Sigmoid colon (tissue), 7 donors: Measurements from ENCODE around the gene SREBF1. TPM values are rescaled to one million over a fixed set of nuclear protein-coding genes. Genes with fewer than 3 reads are reported as not detected.

Source experiments
- DNase-seq: peaks from one replicate; pipeline ENCODE4 v3.0.0-alpha.2; 2019
- H3K27ac ChIP-seq, 4 donors: fragments of 200-600 bp; sonication (generic); one replicate each; pipeline ENCODE4 v1.5.1; 2016 to 2019; ENCODE audit warnings: mild to moderate bottlenecking in 1 of 4
- H3K27me3 ChIP-seq, 3 donors: fragments of 200-600 bp; sonication (generic); one replicate each; pipeline ENCODE4 v1.5.1; 2019; ENCODE audit warnings: mild to moderate bottlenecking in 1 of 3
- H3K36me3 ChIP-seq, 4 donors: fragments of 200-600 bp; sonication (generic); one replicate each; pipeline ENCODE4 v1.5.1; 2016 to 2019
- H3K4me1 ChIP-seq, 4 donors: fragments of 200-600 bp; sonication (generic); one replicate each; pipeline ENCODE4 v1.5.1; 2017 to 2019
- H3K4me3 ChIP-seq, 4 donors: fragments of 200-600 bp; sonication (generic); one replicate each; pipeline ENCODE4 v1.5.1; 2017 to 2019; ENCODE audit warnings: mild to moderate bottlenecking in 2 of 4, moderate library complexity in 1 of 4
- H3K9me3 ChIP-seq, 4 donors: fragments of 200-600 bp in 3 of 4; sonication (generic) in 3 of 4; one replicate each; pipeline versions ENCODE4 v1.5.1 to v1.6.1; 2013 to 2019
- EP300 ChIP-seq, 4 donors: sonication (generic); formaldehyde crosslinking; IDR thresholded peaks; one replicate each; pipeline ENCODE4 v1.6.1; 2017; ENCODE audit warnings: antibody characterized with exemption in 4 of 4
- POLR2A ChIP-seq, 2 donors: fragments of 450-650 bp; IDR thresholded peaks; one replicate each; pipeline ENCODE4 v1.6.1; 2016; ENCODE audit warnings: antibody characterized with exemption in 2 of 2, mild to moderate bottlenecking in 2 of 2, moderate library complexity in 2 of 2
- POLR2AphosphoS5 ChIP-seq, 4 donors: sonication (generic); formaldehyde crosslinking; IDR thresholded peaks; one replicate each; pipeline ENCODE4 v1.6.1; 2017; ENCODE audit warnings: antibody characterized with exemption in 4 of 4
- WGBS, 2 donors: extraction: QIAGEN DNeasy Blood & Tissue Kit; methylation state at CpG; one replicate each; pipeline ENCODE4 v1.1.7; 2013; 5-methylcytosine and 5-hydroxymethylcytosine counted together
- intact Hi-C: fragments of 100-400 bp; cut with DNase I; formaldehyde crosslinking; loops from one replicate; pipeline ENCODE4 v1.15.1; 2023
- polyA plus RNA-seq, 3 donors: library from polyadenylated mRNA; stranded (reverse); fragments of 200-250 nt; gene quantifications; one replicate each; pipeline ENCODE4 v1.2.3, GENCODE V29; 2013
- total RNA-seq, 4 donors: library from RNA; depleted of rRNA; stranded (reverse); fragments of >200 nt; gene quantifications; one replicate each; pipeline ENCODE4 v1.1.0, GENCODE V29; 2016
- TF ChIP-seq, protein P1 (sequence below), 4 experiments: fragments of 450-650 bp in 3 of 4; fragments of 200-600 bp in 1 of 4; IDR thresholded peaks; one replicate each; pipeline ENCODE4 v1.5.1; 2016 to 2019; ENCODE audit warnings: antibody characterized with exemption in 4 of 4, mild to moderate bottlenecking in 3 of 4, moderate library complexity in 2 of 4
- donor health status: healthy with polysubstance abuse.
- donor health status: Bipolar disorder and iron deficiency.
- donor health status: healthy.

SREBF1 gene
- total and polyA plus RNA-seq, 7 donors = 10.2 to 172 (median 38.6) TPM

DNA sequence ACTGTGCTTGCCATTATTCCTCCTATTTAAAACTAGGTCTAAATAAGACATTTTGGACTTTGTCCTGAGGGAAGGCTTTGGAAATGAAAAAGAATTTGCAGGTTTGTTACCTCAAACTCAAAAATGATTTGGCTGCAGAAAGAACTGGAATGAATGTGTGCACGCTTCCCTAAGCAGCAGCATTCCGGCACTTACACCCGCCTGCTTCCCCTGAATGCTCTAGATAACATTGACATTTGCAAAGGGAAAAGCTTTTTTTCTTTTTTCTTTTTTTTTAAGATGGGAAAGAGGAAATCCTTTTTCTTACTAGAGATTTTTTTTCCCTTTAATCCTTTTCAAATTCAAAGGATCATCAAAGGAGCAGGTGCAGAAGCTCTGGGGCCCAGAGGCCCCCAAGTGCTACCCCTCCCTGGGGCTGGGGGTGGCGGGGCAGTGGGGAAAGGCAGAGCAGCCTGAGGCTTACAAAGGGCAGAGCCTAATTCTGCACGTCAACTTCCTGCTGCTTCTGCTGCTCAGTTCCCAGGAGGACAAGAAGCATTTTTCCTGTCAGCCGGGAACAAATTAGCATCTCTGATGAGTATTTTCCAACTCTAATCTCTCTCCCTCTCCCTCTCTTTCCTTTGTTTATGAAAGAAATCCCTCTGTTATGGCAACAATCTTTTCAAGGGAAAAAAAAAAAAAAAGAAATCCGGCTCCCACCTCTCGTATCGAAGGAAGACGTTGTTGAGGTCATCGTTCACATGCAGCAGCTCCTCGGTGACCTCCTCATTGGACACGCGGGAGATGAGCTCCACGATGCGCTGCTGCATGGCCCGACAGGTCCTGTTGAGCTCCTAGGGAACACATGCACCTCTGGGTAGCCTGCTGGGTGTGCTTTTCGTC, 32.1 kb upstream of the SREBF1 start:
- peak overlapping the region; percentile 42 to 61 (median 44) for H3K27ac ChIP-seq
- TF ChIP-seq, protein P1, sequence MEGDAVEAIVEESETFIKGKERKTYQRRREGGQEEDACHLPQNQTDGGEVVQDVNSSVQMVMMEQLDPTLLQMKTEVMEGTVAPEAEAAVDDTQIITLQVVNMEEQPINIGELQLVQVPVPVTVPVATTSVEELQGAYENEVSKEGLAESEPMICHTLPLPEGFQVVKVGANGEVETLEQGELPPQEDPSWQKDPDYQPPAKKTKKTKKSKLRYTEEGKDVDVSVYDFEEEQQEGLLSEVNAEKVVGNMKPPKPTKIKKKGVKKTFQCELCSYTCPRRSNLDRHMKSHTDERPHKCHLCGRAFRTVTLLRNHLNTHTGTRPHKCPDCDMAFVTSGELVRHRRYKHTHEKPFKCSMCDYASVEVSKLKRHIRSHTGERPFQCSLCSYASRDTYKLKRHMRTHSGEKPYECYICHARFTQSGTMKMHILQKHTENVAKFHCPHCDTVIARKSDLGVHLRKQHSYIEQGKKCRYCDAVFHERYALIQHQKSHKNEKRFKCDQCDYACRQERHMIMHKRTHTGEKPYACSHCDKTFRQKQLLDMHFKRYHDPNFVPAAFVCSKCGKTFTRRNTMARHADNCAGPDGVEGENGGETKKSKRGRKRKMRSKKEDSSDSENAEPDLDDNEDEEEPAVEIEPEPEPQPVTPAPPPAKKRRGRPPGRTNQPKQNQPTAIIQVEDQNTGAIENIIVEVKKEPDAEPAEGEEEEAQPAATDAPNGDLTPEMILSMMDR (IDR thresholded peaks at IDR 0.05) = no peak
- no peak for TF ChIP-seq POLR2AphosphoS5 (IDR thresholded peaks at IDR 0.05)
- no peak for TF ChIP-seq EP300 (IDR thresholded peaks at IDR 0.05)
- no peak for TF ChIP-seq POLR2A (IDR thresholded peaks at IDR 0.05)
- intact Hi-C loops = no loop called here
- no peaks in the 10 kb centered on the region for H3K9me3 ChIP-seq
- H3K27me3 ChIP-seq = no peaks in the 10 kb centered on the region
- 77 to 85% methylated on average over 18 of the region's 18 CpGs for WGBS, 2 donors
- H3K4me3 ChIP-seq = no peak overlapping the region
- DNase-seq = no peak
- peaks cover 0 to 26% (median 21%) of the 10 kb centered on the region in 4 donors for H3K4me1 ChIP-seq
- H3K36me3 ChIP-seq = peaks cover 0 to 33% (median 13%) of the 10 kb centered on the region in 4 donors

DNA sequence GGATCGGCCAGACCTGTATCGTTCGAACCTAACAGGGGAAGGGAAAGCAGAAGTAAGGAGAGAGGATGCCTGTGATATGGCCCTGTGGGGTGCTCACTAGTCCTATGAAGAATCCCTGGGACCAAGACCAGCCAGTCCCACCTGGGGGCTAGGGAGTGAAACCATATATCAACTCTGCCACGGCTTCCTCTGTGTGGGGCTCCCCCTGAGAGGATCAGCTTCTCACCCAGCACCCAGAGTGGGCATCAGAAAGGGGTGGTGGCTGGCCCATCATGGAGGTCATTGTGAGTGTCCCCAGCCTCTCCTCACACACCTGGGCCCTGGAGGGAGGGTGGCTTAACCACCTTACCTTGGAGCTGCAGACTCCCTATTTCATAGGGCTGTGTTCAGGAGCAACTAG, 30.1 kb upstream of the SREBF1 start:
- no peak for TF ChIP-seq EP300 (IDR thresholded peaks at IDR 0.05)
- TF ChIP-seq POLR2A (IDR thresholded peaks at IDR 0.05) = no peak
- TF ChIP-seq, protein P1 (IDR thresholded peaks at IDR 0.05) = no peak
- TF ChIP-seq POLR2AphosphoS5 (IDR thresholded peaks at IDR 0.05) = no peak

DNA sequence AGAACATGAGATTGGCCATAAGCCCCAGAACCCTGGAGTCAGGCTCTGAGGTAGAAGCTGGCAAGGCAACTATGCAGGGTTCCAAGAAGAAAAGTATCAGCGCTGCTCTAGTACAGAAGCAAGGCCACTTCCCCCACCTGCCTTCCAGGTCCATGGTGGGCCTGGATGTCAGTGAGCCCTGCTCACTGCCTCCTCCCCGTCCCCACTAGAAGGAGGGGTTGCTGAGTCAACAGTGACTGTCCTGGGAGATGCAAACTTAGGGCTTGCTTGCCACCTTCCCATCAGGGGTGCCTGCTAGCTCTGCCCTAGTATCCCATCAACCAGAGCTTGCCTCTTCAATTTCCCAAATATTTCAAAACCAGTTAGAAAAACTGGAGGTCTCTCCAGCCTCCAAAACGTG, 29.6 kb upstream of the SREBF1 start:
- H3K27me3 ChIP-seq = no peaks in the 10 kb centered on the region
- H3K27ac ChIP-seq = no peak overlapping the region
- peaks cover 0 to 46% (median 13%) of the 10 kb centered on the region in 4 donors for H3K36me3 ChIP-seq
- H3K4me3 ChIP-seq = no peak overlapping the region
- 85 to 87% methylated on average over 3 of the region's 3 CpGs for WGBS, 2 donors
- intact Hi-C loops = no loop called here
- H3K4me1 ChIP-seq = peaks cover 0 to 19% (median 11%) of the 10 kb centered on the region in 4 donors
- H3K9me3 ChIP-seq = no peaks in the 10 kb centered on the region
- TF ChIP-seq, protein P1 (IDR thresholded peaks at IDR 0.05) = no peak
- TF ChIP-seq EP300 (IDR thresholded peaks at IDR 0.05) = no peak
- DNase-seq = no peak

More for the DNA sequence above, 30.1 kb upstream of the SREBF1 start:
- Histone ChIP-seq H3K4me3 (no peak overlapping the region), H3K27ac (no peak overlapping the region), H3K4me1 (peaks cover 0 to 19% (median 11%) of the 10 kb centered on the region in 4 donors), H3K27me3 (no peaks in the 10 kb centered on the region), H3K36me3 (peaks cover 0 to 41% (median 13%) of the 10 kb centered on the region in 4 donors), H3K9me3 (no peaks in the 10 kb centered on the region)
- DNase-seq = no peak
- intact Hi-C loops = no loop called here
- WGBS, 2 donors = 94 to 95% methylated on average over 4 of the region's 4 CpGs

DNA sequence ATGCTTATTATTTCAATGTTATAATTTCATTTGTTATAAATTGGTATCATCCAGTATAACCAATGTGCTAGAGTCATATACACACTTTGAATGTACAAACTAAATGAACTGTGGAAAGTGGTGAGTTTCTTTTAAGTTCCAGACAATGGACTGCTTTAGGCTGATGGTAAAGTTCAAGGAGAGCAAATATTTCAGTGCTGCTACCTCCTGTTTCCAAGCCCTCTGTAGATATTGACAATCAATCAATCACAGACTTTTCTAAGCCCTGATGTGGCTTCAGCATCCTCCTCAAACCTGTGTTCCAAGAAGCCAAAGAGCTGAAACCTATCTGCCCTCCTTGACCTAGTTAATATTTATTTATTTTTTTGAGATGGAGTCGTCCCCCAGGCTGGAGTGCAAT, 28.2 kb upstream of the SREBF1 start:
- intact Hi-C loops = no loop called here
- no peak overlapping the region for H3K4me3 ChIP-seq
- peaks cover 0 to 51% (median 13%) of the 10 kb centered on the region in 4 donors for H3K36me3 ChIP-seq
- TF ChIP-seq, protein P1 (IDR thresholded peaks at IDR 0.05) = no peak
- TF ChIP-seq POLR2AphosphoS5 (IDR thresholded peaks at IDR 0.05) = no peak
- TF ChIP-seq POLR2A (IDR thresholded peaks at IDR 0.05) = no peak
- no peak for TF ChIP-seq EP300 (IDR thresholded peaks at IDR 0.05)
- no peaks in the 10 kb centered on the region for H3K9me3 ChIP-seq
- WGBS, 2 donors = 86 to 90% methylated on average over 1 of the region's 1 CpG
- H3K27me3 ChIP-seq = no peaks in the 10 kb centered on the region
- peaks cover 0 to 21% (median 14%) of the 10 kb centered on the region in 4 donors for H3K4me1 ChIP-seq
- H3K27ac ChIP-seq = no peak overlapping the region
- no peak for DNase-seq
